ENCODE results near the gene CBY1. TPM values are rescaled to one million over a fixed set of nuclear protein-coding genes. Genes with fewer than 3 reads are reported as not detected.

Gene CBY1
- total and polyA plus RNA-seq, 2 donors (not counting 3 experiments of a cell fraction or from before 2014, with no cell fraction given), result 37.0 to 41.8 TPM

DNA sequence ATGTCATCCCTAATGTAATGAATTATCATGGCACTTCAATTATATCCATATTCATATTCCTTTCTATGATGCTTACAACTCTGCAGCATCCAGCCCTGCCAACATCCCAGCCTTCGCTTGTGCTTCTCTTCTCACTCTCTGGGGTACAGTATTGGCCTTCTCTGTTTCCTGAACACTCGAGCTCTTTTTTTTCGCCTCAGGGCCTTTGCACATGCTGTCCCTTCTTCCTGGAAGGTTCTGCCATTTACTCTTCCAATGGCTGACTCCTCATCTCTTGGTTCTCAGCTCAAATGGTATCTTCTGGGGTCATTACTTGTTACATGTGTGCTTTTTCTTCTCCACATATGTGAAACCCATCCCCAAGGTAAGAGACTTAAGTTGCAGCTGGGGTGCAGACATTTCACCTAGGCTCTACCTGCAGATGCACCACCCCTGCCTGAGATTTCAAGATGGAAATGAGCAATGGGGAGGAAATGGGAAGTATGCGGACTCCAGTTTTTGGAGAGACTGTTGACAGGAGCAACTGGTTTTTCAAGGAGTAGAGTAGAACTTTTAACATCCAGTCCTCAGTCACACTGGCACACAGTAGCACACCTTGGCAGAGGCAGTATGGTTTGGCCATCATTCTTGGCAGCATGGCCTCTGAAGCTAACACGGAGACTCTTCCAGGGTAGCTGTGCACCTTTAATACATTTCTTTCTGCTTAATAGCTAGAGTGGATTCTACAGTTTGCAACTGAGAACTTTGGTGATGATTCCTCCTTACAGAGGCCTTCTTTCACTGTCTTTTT, 44.0 kb upstream of the CBY1 start:
- DNase-seq (ENCODE audit: low read depth, low spot score), result no peak
- Histone ChIP-seq H3K27me3 (ENCODE audit: control insufficient read depth in 2 of 2, insufficient read depth in 2 of 2, low read length in 2 of 2) (no peaks in the 10 kb centered on the region), H3K79me2 (ENCODE audit: control insufficient read depth, insufficient read depth, low read length) (no peaks in the 10 kb centered on the region), H4K20me1 (replicated peaks; ENCODE audit: control insufficient read depth, extremely low read depth, insufficient read depth, low read length) (no peaks in the 10 kb centered on the region), H2AFZ (ENCODE audit: low read depth, low read length) (no peak overlapping the region), H3K9ac (replicated peaks; ENCODE audit: extremely low read depth, insufficient read depth, low read length) (no peak overlapping the region), H3K9me1 (replicated peaks; ENCODE audit: control insufficient read depth, extremely low read depth, insufficient read depth, low read length) (no peaks in the 10 kb centered on the region), H3K27ac (ENCODE audit: insufficient read depth, low read depth, low read length) (no peak overlapping the region), H3K36me3 (ENCODE audit: control insufficient read depth in 2 of 2, extremely low read depth in 1 of 2, insufficient read depth in 2 of 2, low read length in 2 of 2) (no peaks in the 10 kb centered on the region), H3K4me3 (replicated peaks in 1 of 3; ENCODE audit: insufficient read depth in 1 of 3, low read depth in 1 of 3, low read length in 3 of 3) (no peak overlapping the region), H3K4me2 (ENCODE audit: insufficient read depth, low read length) (no peak overlapping the region), H3K9me3 (replicated peaks; ENCODE audit: control insufficient read depth, insufficient read depth, low read length) (no peaks in the 10 kb centered on the region), H3K4me1 (ENCODE audit: control insufficient read depth, extremely low read depth, insufficient read depth, low read length) (no peaks in the 10 kb centered on the region)
- no peak for FAIRE-seq
- no peak for TF ChIP-seq FOS (IDR thresholded peaks at IDR 0.05; ENCODE audit: borderline replicate concordance, insufficient read depth, low read length)
- no peak for TF ChIP-seq GATA2 (IDR thresholded peaks at IDR 0.05; ENCODE audit: insufficient read depth, insufficient read length, low read depth, low read length)
- TF ChIP-seq JUN (IDR thresholded peaks at IDR 0.05; ENCODE audit: borderline replicate concordance, insufficient read depth, insufficient read length, low read depth), result no peak
- TF ChIP-seq, protein P1, sequence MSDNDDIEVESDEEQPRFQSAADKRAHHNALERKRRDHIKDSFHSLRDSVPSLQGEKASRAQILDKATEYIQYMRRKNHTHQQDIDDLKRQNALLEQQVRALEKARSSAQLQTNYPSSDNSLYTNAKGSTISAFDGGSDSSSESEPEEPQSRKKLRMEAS (IDR thresholded peaks at IDR 0.05; ENCODE audit: insufficient read depth, insufficient read length), result no peak
- TF ChIP-seq POLR2A (IDR thresholded peaks at IDR 0.05; ENCODE audit: low read depth, low read length), result no peak
- TF ChIP-seq POLR2AphosphoS5 (IDR thresholded peaks at IDR 0.05; ENCODE audit: insufficient read depth, low read depth, low read length), result no peak
- TF ChIP-seq EZH2 (IDR thresholded peaks at IDR 0.05; ENCODE audit: borderline replicate concordance, low read depth, low read length, severe bottlenecking), result no peak
- no peak for TF ChIP-seq MYC (IDR thresholded peaks at IDR 0.05; ENCODE audit: low read depth, low read length)
- TF ChIP-seq, protein P2, sequence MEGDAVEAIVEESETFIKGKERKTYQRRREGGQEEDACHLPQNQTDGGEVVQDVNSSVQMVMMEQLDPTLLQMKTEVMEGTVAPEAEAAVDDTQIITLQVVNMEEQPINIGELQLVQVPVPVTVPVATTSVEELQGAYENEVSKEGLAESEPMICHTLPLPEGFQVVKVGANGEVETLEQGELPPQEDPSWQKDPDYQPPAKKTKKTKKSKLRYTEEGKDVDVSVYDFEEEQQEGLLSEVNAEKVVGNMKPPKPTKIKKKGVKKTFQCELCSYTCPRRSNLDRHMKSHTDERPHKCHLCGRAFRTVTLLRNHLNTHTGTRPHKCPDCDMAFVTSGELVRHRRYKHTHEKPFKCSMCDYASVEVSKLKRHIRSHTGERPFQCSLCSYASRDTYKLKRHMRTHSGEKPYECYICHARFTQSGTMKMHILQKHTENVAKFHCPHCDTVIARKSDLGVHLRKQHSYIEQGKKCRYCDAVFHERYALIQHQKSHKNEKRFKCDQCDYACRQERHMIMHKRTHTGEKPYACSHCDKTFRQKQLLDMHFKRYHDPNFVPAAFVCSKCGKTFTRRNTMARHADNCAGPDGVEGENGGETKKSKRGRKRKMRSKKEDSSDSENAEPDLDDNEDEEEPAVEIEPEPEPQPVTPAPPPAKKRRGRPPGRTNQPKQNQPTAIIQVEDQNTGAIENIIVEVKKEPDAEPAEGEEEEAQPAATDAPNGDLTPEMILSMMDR (IDR thresholded peaks at IDR 0.05; ENCODE audit: extremely low read depth in 1 of 2, insufficient read depth in 1 of 2, low read depth in 1 of 2, low read length in 2 of 2), result no peak
- dilution Hi-C loops (cut with MboI; ENCODE audit: extremely low pct_ligation_motif_present, low sequenced_read_pairs), result no loop called here
- no TSS peak for BruUV-seq (replicated peaks)
- ChIA-PET POLR2A (no interaction called here), CTCF (interaction anchor here (1.3 to 1.8 kb wide), 4 partner anchors 9 to 561 kb away, joined by 3 to 5 read pairs (median 4); no protein-coding TSS in a partner anchor)
- intact Hi-C loops (cut with micrococcal nuclease), result no loop called here
